Ishikawa (cell line): Measurements from ENCODE around the gene BASP1.

Experiments
- CEBPB ChIP-seq: IDR thresholded peaks from 2 replicates; pipeline ENCODE4 v1.6.1; 2012
- CREB1 ChIP-seq: IDR thresholded peaks from 2 replicates; pipeline ENCODE4 v1.6.1; 2012; ENCODE audit warnings: low read depth
- EGR1 ChIP-seq: IDR thresholded peaks from 2 replicates; pipeline ENCODE4 v1.6.1; 2012
- EP300 ChIP-seq: IDR thresholded peaks from 2 replicates; pipeline ENCODE4 v1.6.1; 2012; ENCODE audit warnings: borderline replicate concordance
- FOXM1 ChIP-seq: IDR thresholded peaks from 2 replicates; pipeline ENCODE4 v1.6.1; 2012; ENCODE audit warnings: low read depth, borderline replicate concordance
- NFIC ChIP-seq: IDR thresholded peaks from 2 replicates; pipeline ENCODE4 v1.6.1; 2012
- RAD21 ChIP-seq: IDR thresholded peaks from 2 replicates; pipeline ENCODE4 v1.6.1; 2012; ENCODE audit warnings: low read depth
- TAF1 ChIP-seq: IDR thresholded peaks from 2 replicates; pipeline ENCODE4 v1.6.1; 2012; ENCODE audit warnings: low read depth, mild to moderate bottlenecking
- TCF12 ChIP-seq: IDR thresholded peaks from 2 replicates; pipeline ENCODE4 v1.6.1; 2012; ENCODE audit warnings: low read depth
- TEAD4 ChIP-seq: IDR thresholded peaks from 2 replicates; pipeline ENCODE4 v1.6.1; 2012
- YY1 ChIP-seq: IDR thresholded peaks from 2 replicates; pipeline ENCODE4 v1.6.1; 2012; ENCODE audit warnings: low read depth
- ZBTB7A ChIP-seq: IDR thresholded peaks from 2 replicates; pipeline ENCODE4 v1.6.1; 2012; ENCODE audit warnings: low read depth
- TF ChIP-seq, protein P1 (sequence below): IDR thresholded peaks from 2 replicates; pipeline ENCODE4 v1.6.1; 2012
- TF ChIP-seq, protein P2 (sequence below): IDR thresholded peaks from 2 replicates; pipeline ENCODE4 v1.6.1; 2012; ENCODE audit warnings: low read depth, mild to moderate bottlenecking
- TF ChIP-seq, protein P3 (sequence below): IDR thresholded peaks from 2 replicates; pipeline ENCODE4 v1.6.1; 2012

Gene BASP1

DNA sequence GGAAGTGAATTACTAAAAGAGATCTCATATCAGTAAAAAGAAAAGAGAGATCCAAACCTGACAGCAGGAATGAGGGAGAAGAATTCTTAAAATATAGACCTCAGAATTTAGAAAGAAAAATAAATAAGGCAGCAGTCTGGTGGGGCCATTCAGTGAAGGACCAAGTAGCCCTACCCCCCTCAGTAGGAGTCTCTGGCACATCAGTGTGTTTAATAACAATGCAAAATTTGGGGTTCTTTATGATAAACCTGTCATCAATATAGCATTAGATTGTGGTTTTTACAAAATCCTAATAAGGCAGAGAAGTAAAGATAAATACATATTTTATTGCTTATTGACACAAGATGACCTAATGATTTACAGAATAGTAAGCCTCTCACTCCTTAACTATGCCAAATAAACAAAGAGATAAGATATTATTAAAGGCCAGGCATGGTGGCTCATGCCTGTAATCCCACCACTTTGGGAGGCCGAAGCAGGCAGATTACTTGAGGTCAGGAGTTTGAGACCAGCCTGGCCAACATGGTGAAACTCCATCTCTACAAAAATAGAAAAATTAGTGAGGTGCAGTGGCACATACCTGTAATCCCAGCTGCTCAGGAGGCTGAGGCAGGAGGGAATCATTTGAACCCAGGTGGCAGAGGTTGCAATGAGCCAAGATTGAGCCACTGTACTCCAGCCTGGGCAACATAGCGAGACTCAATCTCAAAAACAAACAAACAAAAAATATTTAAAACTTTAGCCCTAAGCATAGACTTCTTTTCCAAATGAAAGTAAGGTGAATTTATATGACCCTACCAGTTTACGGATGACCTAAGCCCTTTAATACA lies 108.6 kb downstream of the BASP1 start:
- TF ChIP-seq FOXM1 (no peak), YY1 (no peak), ZBTB7A (no peak), TEAD4 (no peak), CEBPB (no peak), TCF12 (no peak), NFIC (no peak), CREB1 (no peak), EP300 (no peak), TAF1 (no peak), EGR1 (no peak), RAD21 (no peak)
- TF ChIP-seq, protein P1, sequence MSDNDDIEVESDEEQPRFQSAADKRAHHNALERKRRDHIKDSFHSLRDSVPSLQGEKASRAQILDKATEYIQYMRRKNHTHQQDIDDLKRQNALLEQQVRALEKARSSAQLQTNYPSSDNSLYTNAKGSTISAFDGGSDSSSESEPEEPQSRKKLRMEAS = no peak
- TF ChIP-seq, protein P2, sequence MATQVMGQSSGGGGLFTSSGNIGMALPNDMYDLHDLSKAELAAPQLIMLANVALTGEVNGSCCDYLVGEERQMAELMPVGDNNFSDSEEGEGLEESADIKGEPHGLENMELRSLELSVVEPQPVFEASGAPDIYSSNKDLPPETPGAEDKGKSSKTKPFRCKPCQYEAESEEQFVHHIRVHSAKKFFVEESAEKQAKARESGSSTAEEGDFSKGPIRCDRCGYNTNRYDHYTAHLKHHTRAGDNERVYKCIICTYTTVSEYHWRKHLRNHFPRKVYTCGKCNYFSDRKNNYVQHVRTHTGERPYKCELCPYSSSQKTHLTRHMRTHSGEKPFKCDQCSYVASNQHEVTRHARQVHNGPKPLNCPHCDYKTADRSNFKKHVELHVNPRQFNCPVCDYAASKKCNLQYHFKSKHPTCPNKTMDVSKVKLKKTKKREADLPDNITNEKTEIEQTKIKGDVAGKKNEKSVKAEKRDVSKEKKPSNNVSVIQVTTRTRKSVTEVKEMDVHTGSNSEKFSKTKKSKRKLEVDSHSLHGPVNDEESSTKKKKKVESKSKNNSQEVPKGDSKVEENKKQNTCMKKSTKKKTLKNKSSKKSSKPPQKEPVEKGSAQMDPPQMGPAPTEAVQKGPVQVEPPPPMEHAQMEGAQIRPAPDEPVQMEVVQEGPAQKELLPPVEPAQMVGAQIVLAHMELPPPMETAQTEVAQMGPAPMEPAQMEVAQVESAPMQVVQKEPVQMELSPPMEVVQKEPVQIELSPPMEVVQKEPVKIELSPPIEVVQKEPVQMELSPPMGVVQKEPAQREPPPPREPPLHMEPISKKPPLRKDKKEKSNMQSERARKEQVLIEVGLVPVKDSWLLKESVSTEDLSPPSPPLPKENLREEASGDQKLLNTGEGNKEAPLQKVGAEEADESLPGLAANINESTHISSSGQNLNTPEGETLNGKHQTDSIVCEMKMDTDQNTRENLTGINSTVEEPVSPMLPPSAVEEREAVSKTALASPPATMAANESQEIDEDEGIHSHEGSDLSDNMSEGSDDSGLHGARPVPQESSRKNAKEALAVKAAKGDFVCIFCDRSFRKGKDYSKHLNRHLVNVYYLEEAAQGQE = no peak
- TF ChIP-seq, protein P3, sequence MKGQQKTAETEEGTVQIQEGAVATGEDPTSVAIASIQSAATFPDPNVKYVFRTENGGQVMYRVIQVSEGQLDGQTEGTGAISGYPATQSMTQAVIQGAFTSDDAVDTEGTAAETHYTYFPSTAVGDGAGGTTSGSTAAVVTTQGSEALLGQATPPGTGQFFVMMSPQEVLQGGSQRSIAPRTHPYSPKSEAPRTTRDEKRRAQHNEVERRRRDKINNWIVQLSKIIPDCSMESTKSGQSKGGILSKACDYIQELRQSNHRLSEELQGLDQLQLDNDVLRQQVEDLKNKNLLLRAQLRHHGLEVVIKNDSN = no peak
